CD4-positive, alpha-beta memory T cell (primary cell): Measurements from ENCODE around the gene RADIL. TPM values are rescaled to one million over a fixed set of nuclear protein-coding genes. Genes with fewer than 3 reads are reported as not detected.

Experiments
- CTCF ChIA-PET: fragments of 350-600 bp; sonication (Branson Sonifier 250); formaldehyde crosslinking; loops from one replicate; lab custom pipeline; 2021; ENCODE audit warnings: inconsistent platforms; ENCODE audit not compliant: partially characterized antibody; lab: Charles Lee
- POLR2A ChIA-PET: fragments of 350-600 bp; sonication (Branson Sonifier 250); formaldehyde crosslinking; loops from one replicate; lab custom pipeline; 2021; ENCODE audit not compliant: partially characterized antibody; lab: Charles Lee
- DNase-seq, 5 donors: peaks; one replicate each; pipeline versions ENCODE4 v3.0.0 to v3.0.0-alpha.2; 2020 to 2022; ENCODE audit warnings: mixed read lengths in 1 of 5
- H3K27ac ChIP-seq: one replicate; pipeline ENCODE4 v1.7.0; 2013; ENCODE audit warnings: low read depth, low read length
- H3K27me3 ChIP-seq: 2 replicates; pipeline ENCODE4 v1.7.0; 2013; ENCODE audit warnings: mild to moderate bottlenecking, low read length, moderate library complexity; ENCODE audit not compliant: insufficient read depth
- H3K36me3 ChIP-seq: 2 replicates; pipeline ENCODE4 v1.7.0; 2013; ENCODE audit warnings: mild to moderate bottlenecking, low read length, moderate library complexity; ENCODE audit not compliant: insufficient read depth
- H3K4me1 ChIP-seq: 2 replicates; pipeline ENCODE4 v1.7.0; 2013; ENCODE audit warnings: mild to moderate bottlenecking, low read length, moderate library complexity; ENCODE audit not compliant: insufficient read depth
- H3K4me3 ChIP-seq, 2 donors: one replicate each; pipeline ENCODE4 v1.7.0; 2013; ENCODE audit warnings: low read length in 2 of 2, mild to moderate bottlenecking in 1 of 2
- H3K9me3 ChIP-seq, 2 donors: one replicate each; pipeline ENCODE4 v1.7.0; 2013; ENCODE audit warnings: low read length in 2 of 2, control low read depth in 1 of 2; ENCODE audit not compliant: control insufficient read depth in 1 of 2
- H3K27ac Mint-ChIP-seq, 7 donors: one replicate each; pipeline ENCODE4 v1.8.0; 2020 to 2021; ENCODE audit warnings: mixed read lengths in 7 of 7, mild to moderate bottlenecking in 6 of 7, inconsistent platforms in 3 of 7, moderate library complexity in 3 of 7
- H3K27me3 Mint-ChIP-seq, 2 donors: one replicate each; pipeline ENCODE4 v1.8.0; 2020 to 2021; ENCODE audit warnings: mixed read lengths in 2 of 2
- H3K36me3 Mint-ChIP-seq, 2 donors: one replicate each; pipeline ENCODE4 v1.8.0; 2020 to 2021; ENCODE audit warnings: mixed read lengths in 2 of 2, inconsistent platforms in 1 of 2, mild to moderate bottlenecking in 1 of 2
- H3K4me1 Mint-ChIP-seq, 4 donors: one replicate each; pipeline ENCODE4 v1.8.0; 2020 to 2021; ENCODE audit warnings: mixed read lengths in 4 of 4, mild to moderate bottlenecking in 1 of 4
- H3K4me3 Mint-ChIP-seq, 8 donors: one replicate each; pipeline ENCODE4 v1.8.0; 2020 to 2021; ENCODE audit warnings: mixed read lengths in 8 of 8, mild to moderate bottlenecking in 7 of 8, moderate library complexity in 6 of 8, inconsistent platforms in 3 of 8
- H3K9me3 Mint-ChIP-seq, 8 donors: one replicate each; pipeline ENCODE4 v1.8.0; 2020 to 2021; ENCODE audit warnings: mixed read lengths in 8 of 8, mild to moderate bottlenecking in 5 of 8, inconsistent platforms in 3 of 8, moderate library complexity in 1 of 8
- intact Hi-C: fragments of 100-400 bp; cut with micrococcal nuclease; formaldehyde crosslinking; loops from one replicate; pipeline ENCODE4 v1.15.1; 2023
- polyA plus RNA-seq, 2 donors: library from polyadenylated mRNA; unstranded; fragments of 300-500 nt; fragmentation: Illumina TruSeq; gene quantifications; one replicate each; pipeline ENCODE4 v1.2.3, GENCODE V29; 2021
- total RNA-seq, 2 experiments: library from RNA; stranded (reverse); gene quantifications; one replicate each; pipeline ENCODE4 v1.2.3, GENCODE V29; 2021

Gene RADIL
- total and polyA plus RNA-seq, 4 experiments from 2014 or later = not detected

DNA sequence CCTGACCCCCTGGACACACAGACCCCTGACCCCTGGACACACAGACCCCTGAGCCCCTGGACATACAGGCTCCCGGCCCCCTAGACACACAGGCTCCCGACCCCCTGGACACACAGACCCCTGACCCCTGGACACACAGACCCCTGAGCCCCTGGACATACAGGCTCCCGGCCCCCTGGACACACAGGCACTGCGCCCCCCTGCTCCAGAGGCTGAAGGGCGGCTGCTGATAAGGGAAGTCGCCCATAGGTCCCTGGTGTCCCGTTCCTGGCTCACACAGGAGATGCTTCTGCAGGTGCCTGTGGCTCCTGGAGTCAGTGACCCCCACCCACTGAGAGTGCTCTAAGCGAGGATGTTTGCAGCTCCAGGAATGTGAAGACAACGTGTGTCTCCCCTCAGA lies 111.8 kb downstream of the RADIL start:
- Histone ChIP-seq H3K4me3 (no peak overlapping the region), H3K27me3 (no peaks in the 10 kb centered on the region), H3K27ac (no peak overlapping the region), H3K9me3 (no peaks in the 10 kb centered on the region), H3K36me3 (no peaks in the 10 kb centered on the region), H3K4me1 (peaks cover 16% of the 10 kb centered on the region)
- no peak overlapping the region for H3K4me3 Mint-ChIP-seq
- ChIA-PET POLR2A (interaction anchor here (1.1 kb wide), 1 partner anchor 27 kb away, joined by 6 read pairs; no protein-coding TSS in a partner anchor), CTCF (no interaction called here)
- peaks cover 19 to 37% (median 26%) of the 10 kb centered on the region in 4 donors for H3K4me1 Mint-ChIP-seq
- H3K27ac Mint-ChIP-seq = no peak overlapping the region
- DNase-seq = no peak
- H3K27me3 Mint-ChIP-seq = no peaks in the 10 kb centered on the region
- peaks cover 0 to 14% of the 10 kb centered on the region in 2 donors for H3K36me3 Mint-ChIP-seq
- H3K9me3 Mint-ChIP-seq = peaks cover 0 to 2% (median 0%) of the 10 kb centered on the region in 8 donors
- intact Hi-C loops = no loop called here

DNA sequence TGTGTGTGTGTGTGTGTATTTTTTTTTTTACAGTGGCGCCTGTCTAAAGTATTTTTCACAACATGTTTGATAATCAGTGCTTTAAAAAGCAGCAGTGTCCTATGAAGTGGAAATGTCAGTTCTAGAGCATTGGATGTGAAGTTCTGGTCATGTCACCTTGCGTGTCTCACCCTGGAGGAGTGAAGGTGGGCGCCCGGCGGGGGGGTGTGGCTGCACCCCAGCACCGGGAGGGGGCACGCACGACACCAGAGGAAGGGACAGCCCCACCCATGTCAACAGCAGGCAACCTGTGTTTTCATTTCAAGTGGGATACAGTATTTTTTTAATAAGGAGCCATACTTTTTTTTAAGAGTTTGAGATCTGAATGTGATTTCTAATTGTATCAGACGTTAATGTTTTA lies 112.6 kb downstream of the RADIL start:
- no peak overlapping the region for H3K4me3 ChIP-seq
- Mint-ChIP-seq H3K27ac (peak overlapping the region in 3 of 7 donors; percentile 26 to 51 (median 37)), H3K27me3 (no peaks in the 10 kb centered on the region), H3K36me3 (peaks cover 0 to 11% of the 10 kb centered on the region in 2 donors), H3K4me1 (peaks cover 15 to 30% (median 20%) of the 10 kb centered on the region in 4 donors), H3K9me3 (peaks cover 0 to 2% (median 0%) of the 10 kb centered on the region in 8 donors), H3K4me3 (no peak overlapping the region)
- no peak for DNase-seq
- H3K27ac ChIP-seq = no peak overlapping the region
- POLR2A ChIA-PET = no interaction called here
- H3K36me3 ChIP-seq = no peaks in the 10 kb centered on the region
- CTCF ChIA-PET = no interaction called here
- peaks cover 9% of the 10 kb centered on the region for H3K4me1 ChIP-seq
- H3K27me3 ChIP-seq = no peaks in the 10 kb centered on the region
- no peaks in the 10 kb centered on the region for H3K9me3 ChIP-seq
- intact Hi-C loops = no loop called here

DNA sequence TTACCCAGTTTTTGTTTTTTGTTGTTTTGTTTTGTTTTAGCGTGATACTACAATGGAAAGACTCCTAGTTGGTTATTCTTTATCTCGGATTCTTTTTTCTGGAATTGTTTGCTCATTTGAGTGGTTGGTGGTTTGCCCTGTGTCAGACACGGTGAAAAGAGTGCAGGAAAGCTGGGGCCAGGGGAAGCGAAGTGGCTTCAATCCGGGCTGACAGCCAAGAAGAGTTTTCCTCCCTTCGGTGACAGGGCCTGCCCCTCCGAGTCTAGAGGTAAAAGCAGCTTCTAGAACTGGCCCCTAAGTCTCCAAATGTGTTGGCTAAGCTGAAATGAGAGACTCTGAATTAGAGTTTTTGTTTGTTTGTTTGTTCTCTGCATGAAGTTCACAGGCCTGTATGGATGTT lies 113.8 kb downstream of the RADIL start:
- no peaks in the 10 kb centered on the region for H3K27me3 Mint-ChIP-seq
- H3K27ac Mint-ChIP-seq = peak overlapping the region in 3 of 7 donors; percentile 43 to 87 (median 75)
- peak overlapping the region in 1 of 8 donors; percentile 34 for H3K4me3 Mint-ChIP-seq
- no peaks in the 10 kb centered on the region for H3K9me3 ChIP-seq
- peaks cover 0 to 2% (median 0%) of the 10 kb centered on the region in 8 donors for H3K9me3 Mint-ChIP-seq
- no peaks in the 10 kb centered on the region for H3K36me3 ChIP-seq
- ChIA-PET POLR2A (no interaction called here), CTCF (no interaction called here)
- H3K4me3 ChIP-seq = no peak overlapping the region
- no peaks in the 10 kb centered on the region for H3K27me3 ChIP-seq
- intact Hi-C loops = no loop called here
- H3K4me1 ChIP-seq = peaks cover 7% of the 10 kb centered on the region
- no peak for DNase-seq
- H3K36me3 Mint-ChIP-seq = peaks cover 0 to 4% of the 10 kb centered on the region in 2 donors
- no peak overlapping the region for H3K27ac ChIP-seq
- peaks cover 10 to 20% (median 13%) of the 10 kb centered on the region in 4 donors for H3K4me1 Mint-ChIP-seq

DNA sequence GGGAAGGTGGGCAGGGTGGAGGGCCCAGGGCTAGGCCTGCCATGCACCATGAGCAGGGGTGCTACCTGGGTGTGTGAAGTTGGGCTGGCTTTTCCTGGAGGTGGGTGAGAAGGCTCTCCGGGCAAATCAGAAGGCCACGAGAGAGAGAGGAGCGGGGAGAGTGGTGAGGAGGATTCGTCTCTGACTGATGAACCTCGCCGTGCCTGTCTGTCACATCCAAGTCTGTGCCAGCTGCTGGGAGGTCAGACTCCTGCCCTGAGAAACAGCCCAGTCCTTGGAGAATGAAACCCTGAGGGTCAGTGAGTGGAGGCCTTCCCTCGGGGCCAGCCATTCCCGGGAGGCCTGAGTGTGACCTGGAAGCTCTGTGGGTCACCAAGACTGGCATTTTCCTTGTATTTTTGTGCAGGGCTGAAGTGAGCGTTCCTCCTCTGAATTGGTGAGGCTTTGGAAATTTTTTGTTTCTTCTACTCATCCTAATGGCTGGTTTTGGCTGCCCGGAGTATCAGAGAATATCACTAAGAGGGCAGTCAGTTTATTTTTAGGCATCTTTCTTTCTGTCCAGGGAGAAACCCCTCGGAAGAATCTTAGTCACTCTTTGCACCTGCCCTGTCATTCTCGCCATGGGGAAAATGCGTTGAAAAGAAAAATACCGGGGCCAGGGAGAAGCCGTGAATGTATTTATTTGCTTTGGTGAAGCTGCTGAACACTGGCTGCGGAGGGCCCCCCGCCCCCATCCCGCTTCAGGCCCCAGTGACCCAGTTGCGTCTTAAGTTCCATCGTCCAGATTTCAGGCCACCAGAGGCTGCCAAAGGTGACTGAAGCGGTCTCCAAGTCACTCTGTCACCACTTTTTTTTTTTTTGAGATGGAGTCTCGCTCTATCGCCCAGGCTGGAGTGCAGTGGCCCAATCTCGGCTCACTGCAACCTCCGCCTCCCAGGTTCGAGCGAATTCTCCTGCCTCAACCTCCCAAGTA lies 114.6 kb downstream of the RADIL start:
- Mint-ChIP-seq H3K4me3 (no peak overlapping the region), H3K27me3 (no peaks in the 10 kb centered on the region), H3K36me3 (peaks cover 0 to 5% of the 10 kb centered on the region in 2 donors), H3K9me3 (no peaks in the 10 kb centered on the region), H3K27ac (peak overlapping the region in 3 of 7 donors; percentile 25 to 54 (median 46)), H3K4me1 (peaks cover 3 to 11% (median 5%) of the 10 kb centered on the region in 4 donors)
- ChIA-PET CTCF (no interaction called here), POLR2A (no interaction called here)
- DNase-seq = no peak
- intact Hi-C loops = no loop called here
- no peaks in the 10 kb centered on the region for H3K27me3 ChIP-seq
- no peaks in the 10 kb centered on the region for H3K9me3 ChIP-seq
- H3K4me3 ChIP-seq = no peak overlapping the region
- peaks cover 2% of the 10 kb centered on the region for H3K36me3 ChIP-seq
- no peak overlapping the region for H3K27ac ChIP-seq
- H3K4me1 ChIP-seq = no peaks in the 10 kb centered on the region

DNA sequence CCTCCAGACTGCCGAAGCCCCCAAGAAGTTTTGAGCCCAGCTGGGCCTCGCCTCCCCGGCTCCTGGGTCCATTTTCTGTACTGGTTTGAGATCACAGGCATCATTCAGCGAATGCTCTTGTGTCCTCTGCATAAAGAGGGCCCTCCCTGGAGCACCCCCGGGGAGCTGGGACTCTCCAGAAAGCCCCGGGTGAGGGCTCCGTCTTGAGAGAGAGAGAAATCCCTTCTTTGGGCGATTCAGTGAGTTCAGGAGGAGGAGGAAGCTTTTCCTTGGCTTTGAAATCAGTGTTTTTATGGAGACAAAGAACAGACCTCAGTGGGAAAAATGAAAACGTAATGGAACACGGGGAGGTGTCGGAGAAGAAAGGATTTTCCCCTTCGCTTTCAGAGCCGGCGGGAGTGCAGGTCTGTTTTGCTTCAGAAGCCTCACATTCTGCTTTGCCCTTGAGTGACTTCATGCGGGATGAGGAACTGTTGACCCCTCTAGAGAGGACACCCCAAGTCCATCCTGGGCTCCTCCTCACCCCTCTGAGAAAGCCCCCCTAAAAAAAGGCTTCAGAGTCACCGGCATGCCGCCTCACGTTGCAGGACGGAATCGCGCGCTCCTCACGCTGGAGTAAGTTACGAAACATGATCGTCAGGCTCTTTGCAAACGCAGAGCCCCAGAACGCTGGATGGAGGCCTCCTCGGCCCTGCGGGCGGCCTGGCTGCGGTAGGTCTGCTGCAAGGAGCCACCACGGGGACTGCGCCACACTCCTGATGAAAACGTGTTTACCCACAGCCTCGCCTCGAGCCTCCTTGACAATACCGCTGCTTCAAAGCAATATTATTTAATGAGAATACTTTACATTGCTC lies 116.6 kb downstream of the RADIL start:
- intact Hi-C loops = no loop called here
- Mint-ChIP-seq H3K9me3 (no peaks in the 10 kb centered on the region), H3K27ac (peak overlapping the region in 3 of 7 donors; percentile 50 to 75 (median 53)), H3K4me3 (no peak overlapping the region), H3K4me1 (peaks cover 0 to 8% (median 4%) of the 10 kb centered on the region in 4 donors), H3K27me3 (no peaks in the 10 kb centered on the region), H3K36me3 (peaks cover 5 to 11% of the 10 kb centered on the region in 2 donors)
- no peaks in the 10 kb centered on the region for H3K9me3 ChIP-seq
- no peak overlapping the region for H3K27ac ChIP-seq
- no peak for DNase-seq
- H3K4me1 ChIP-seq = no peaks in the 10 kb centered on the region
- CTCF ChIA-PET = interaction anchor here (1.4 kb wide), 1 partner anchor 26 kb away, joined by 3 read pairs; no protein-coding TSS in a partner anchor
- H3K27me3 ChIP-seq = no peaks in the 10 kb centered on the region
- H3K36me3 ChIP-seq = peaks cover 18% of the 10 kb centered on the region
- POLR2A ChIA-PET = no interaction called here
- no peak overlapping the region for H3K4me3 ChIP-seq

DNA sequence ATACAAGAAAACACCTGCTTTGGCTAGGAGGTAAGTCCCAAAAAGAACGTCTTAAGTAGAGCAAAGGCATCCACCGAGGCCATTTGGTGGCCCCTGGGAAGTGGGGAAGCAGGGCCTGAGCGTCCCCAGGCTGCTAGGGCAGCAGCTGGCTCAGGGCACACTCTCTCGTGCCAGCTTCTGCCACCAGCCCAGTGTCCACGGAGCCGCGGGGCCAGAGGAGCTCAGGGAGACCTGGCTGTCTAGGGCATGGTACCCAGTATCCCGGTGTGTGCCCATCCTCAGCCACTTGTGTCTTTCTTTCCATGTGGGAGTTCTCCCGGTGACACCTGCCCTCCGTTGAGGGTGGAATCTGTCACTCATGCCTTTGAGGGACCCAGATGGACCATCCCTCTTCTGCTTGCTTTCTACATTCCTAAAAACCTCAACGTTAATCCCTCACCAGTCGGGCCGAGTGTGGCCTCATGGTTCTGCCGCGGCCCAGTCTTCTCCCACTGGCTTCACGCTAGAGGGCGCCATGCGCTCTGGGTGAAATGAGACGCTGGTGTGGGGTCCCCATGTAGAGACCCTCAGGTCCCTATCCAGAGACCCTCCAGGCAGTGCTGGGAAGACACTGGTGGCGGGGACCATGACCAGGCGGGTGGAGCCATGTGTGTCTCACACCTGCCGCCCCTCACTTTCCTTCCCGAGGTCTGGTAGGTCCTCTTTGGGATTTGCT lies 117.6 kb downstream of the RADIL start:
- H3K9me3 ChIP-seq = no peaks in the 10 kb centered on the region
- H3K4me3 Mint-ChIP-seq = no peak overlapping the region
- no peak overlapping the region for H3K4me3 ChIP-seq
- ChIA-PET CTCF (no interaction called here), POLR2A (interaction anchor here (0.6 kb wide), 1 partner anchor 22 kb away, joined by 3 read pairs; no protein-coding TSS in a partner anchor)
- H3K36me3 ChIP-seq = peaks cover 21% of the 10 kb centered on the region
- H3K4me1 ChIP-seq = no peaks in the 10 kb centered on the region
- no peaks in the 10 kb centered on the region for H3K27me3 ChIP-seq
- H3K27ac Mint-ChIP-seq = peak overlapping the region in 1 of 7 donors; percentile 65
- H3K27ac ChIP-seq = no peak overlapping the region
- H3K4me1 Mint-ChIP-seq = peaks cover 0 to 8% (median 4%) of the 10 kb centered on the region in 4 donors
- intact Hi-C loops = no loop called here
- peaks cover 13 to 20% of the 10 kb centered on the region in 2 donors for H3K36me3 Mint-ChIP-seq
- DNase-seq = no peak
- H3K9me3 Mint-ChIP-seq = no peaks in the 10 kb centered on the region
- H3K27me3 Mint-ChIP-seq = no peaks in the 10 kb centered on the region
